Heart left ventricle (tissue), 13 donors: ENCODE data around the gene ZYG11B.
"Not testable (repeated sequence)": the region's sequence is repeated elsewhere in the genome, so short reads cannot be mapped to it uniquely, and the experiment has no call there.

Experiments
- POLR2A ChIP-seq, 2 donors: fragments of 450-650 bp; IDR thresholded peaks; one replicate each; pipeline ENCODE4 v1.6.1; 2017; ENCODE audit warnings: antibody characterized with exemption in 2 of 2, mild to moderate bottlenecking in 2 of 2, moderate library complexity in 2 of 2
- TF ChIP-seq, protein P1 (sequence below), 12 donors: fragments of 200-600 bp; sonication (generic) in 4 of 12; IDR thresholded peaks; one replicate each; pipeline versions ENCODE4 v1.5.0 to v1.8.0; 2018 to 2022; ENCODE audit warnings: antibody characterized with exemption in 12 of 12, mild to moderate bottlenecking in 5 of 12
- donor health status: ischemic (EF 13 %, LVEDD 7.1; RV severe dilation, severe dysfunction).
- donor health status: DM: no; HTN: yes; CAD: no.
- donor health status: DM: no; HTN: no; CAD: no.
- donor health status: ischemic (EF 25% LVEDD 6.9; RV normal size, moderate dysfunction).
- donor health status: ischemic (EF 25% LVEDD 5.7; RV mildly dilated, moderate dysfunction).
- donor health status: ischemic (EF 35%, LVEDD 5.7; RV mildly dilated, moderate dysfunction).
- donor health status: nonischemic (EF 11% LVEDD 7.7; RV severe dilation, severe dysfunction).
- donor health status: DM: yes; HTN: yes; CAD: no.
- donor health status: PGD.
- donor health status: ischemic (EF 29% LVEDD 5.4; RV normal size, mild dysfunction).
- donor health status: nonischemic (EF 23%, LVEDD 6.1; RV moderate dilation, normal function).

GRCh38 chr1:52790429-52790828 is 64.2 kb downstream of the ZYG11B start:
- TF ChIP-seq, protein P1, sequence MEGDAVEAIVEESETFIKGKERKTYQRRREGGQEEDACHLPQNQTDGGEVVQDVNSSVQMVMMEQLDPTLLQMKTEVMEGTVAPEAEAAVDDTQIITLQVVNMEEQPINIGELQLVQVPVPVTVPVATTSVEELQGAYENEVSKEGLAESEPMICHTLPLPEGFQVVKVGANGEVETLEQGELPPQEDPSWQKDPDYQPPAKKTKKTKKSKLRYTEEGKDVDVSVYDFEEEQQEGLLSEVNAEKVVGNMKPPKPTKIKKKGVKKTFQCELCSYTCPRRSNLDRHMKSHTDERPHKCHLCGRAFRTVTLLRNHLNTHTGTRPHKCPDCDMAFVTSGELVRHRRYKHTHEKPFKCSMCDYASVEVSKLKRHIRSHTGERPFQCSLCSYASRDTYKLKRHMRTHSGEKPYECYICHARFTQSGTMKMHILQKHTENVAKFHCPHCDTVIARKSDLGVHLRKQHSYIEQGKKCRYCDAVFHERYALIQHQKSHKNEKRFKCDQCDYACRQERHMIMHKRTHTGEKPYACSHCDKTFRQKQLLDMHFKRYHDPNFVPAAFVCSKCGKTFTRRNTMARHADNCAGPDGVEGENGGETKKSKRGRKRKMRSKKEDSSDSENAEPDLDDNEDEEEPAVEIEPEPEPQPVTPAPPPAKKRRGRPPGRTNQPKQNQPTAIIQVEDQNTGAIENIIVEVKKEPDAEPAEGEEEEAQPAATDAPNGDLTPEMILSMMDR (IDR thresholded peaks at IDR 0.05) = not testable (repeated sequence)
- TF ChIP-seq POLR2A (IDR thresholded peaks at IDR 0.05) = not testable (repeated sequence)
